ENCODE measurements around the gene SLFNL1.

The SLFNL1 gene

GRCh38 chr1:40987439-40988276 is 33.9 kb downstream of the SLFNL1 start:
- Histone ChIP-seq H3K4me1 (ENCODE audit: control insufficient read depth in 1 of 2, insufficient read depth in 2 of 2, low read length in 2 of 2) (no peaks in the 10 kb centered on the region), H3K36me3 (ENCODE audit: control insufficient read depth in 1 of 2, insufficient read depth in 2 of 2, low read length in 2 of 2) (peaks cover 6 to 76% of the 10 kb centered on the region in 2 donors), H3K9me3 (ENCODE audit: control insufficient read depth in 1 of 2, low read length in 2 of 2) (no peaks in the 10 kb centered on the region), H3K27ac (ENCODE audit: low read depth, low read length) (no peak overlapping the region), H3K9ac (ENCODE audit: low read depth in 1 of 2, low read length in 2 of 2) (no peak overlapping the region), H3K27me3 (ENCODE audit: control insufficient read depth in 1 of 2, insufficient read depth in 2 of 2, low read length in 2 of 2) (no peaks in the 10 kb centered on the region), H3K4me3 (ENCODE audit: low read depth in 1 of 2, low read length in 2 of 2) (no peak overlapping the region)

- Histone ChIP-seq H3K9me3 (ENCODE audit: control insufficient read depth in 1 of 2, low read length in 2 of 2) (no peaks in the 10 kb centered on the region), H3K9ac (ENCODE audit: low read depth in 1 of 2, low read length in 2 of 2) (no peak overlapping the region), H3K36me3 (ENCODE audit: control insufficient read depth in 1 of 2, insufficient read depth in 2 of 2, low read length in 2 of 2) (peaks cover 4 to 72% of the 10 kb centered on the region in 2 donors), H3K27ac (ENCODE audit: low read depth, low read length) (no peak overlapping the region), H3K27me3 (ENCODE audit: control insufficient read depth in 1 of 2, insufficient read depth in 2 of 2, low read length in 2 of 2) (no peaks in the 10 kb centered on the region), H3K4me3 (ENCODE audit: low read depth in 1 of 2, low read length in 2 of 2) (no peak overlapping the region), H3K4me1 (ENCODE audit: control insufficient read depth in 1 of 2, insufficient read depth in 2 of 2, low read length in 2 of 2) (no peaks in the 10 kb centered on the region)
Measured at GRCh38 chr1:40986956-40987355, 34.6 kb downstream of the SLFNL1 start.

GRCh38 chr1:40986328-40986783 is 35.2 kb downstream of the SLFNL1 start:
- no peak overlapping the region for H3K4me3 ChIP-seq (ENCODE audit: low read depth in 1 of 2, low read length in 2 of 2)
- H3K9ac ChIP-seq (ENCODE audit: low read depth in 1 of 2, low read length in 2 of 2) = no peak overlapping the region
- no peaks in the 10 kb centered on the region for H3K9me3 ChIP-seq (ENCODE audit: control insufficient read depth in 1 of 2, low read length in 2 of 2)
- H3K36me3 ChIP-seq (ENCODE audit: control insufficient read depth in 1 of 2, insufficient read depth in 2 of 2, low read length in 2 of 2) = peaks cover 0 to 66% of the 10 kb centered on the region in 2 donors
- H3K4me1 ChIP-seq (ENCODE audit: control insufficient read depth in 1 of 2, insufficient read depth in 2 of 2, low read length in 2 of 2) = peaks cover 2% of the 10 kb centered on the region in 2 donors
- no peaks in the 10 kb centered on the region for H3K27me3 ChIP-seq (ENCODE audit: control insufficient read depth in 1 of 2, insufficient read depth in 2 of 2, low read length in 2 of 2)
- no peak overlapping the region for H3K27ac ChIP-seq (ENCODE audit: low read depth, low read length)

- no peaks in the 10 kb centered on the region for H3K9me3 ChIP-seq (ENCODE audit: control insufficient read depth in 1 of 2, low read length in 2 of 2)
- no peak overlapping the region for H3K9ac ChIP-seq (ENCODE audit: low read depth in 1 of 2, low read length in 2 of 2)
- no peak overlapping the region for H3K4me3 ChIP-seq (ENCODE audit: low read depth in 1 of 2, low read length in 2 of 2)
- H3K4me1 ChIP-seq (ENCODE audit: control insufficient read depth in 1 of 2, insufficient read depth in 2 of 2, low read length in 2 of 2) = peaks cover 7% of the 10 kb centered on the region in 2 donors
- peaks cover 0 to 61% of the 10 kb centered on the region in 2 donors for H3K36me3 ChIP-seq (ENCODE audit: control insufficient read depth in 1 of 2, insufficient read depth in 2 of 2, low read length in 2 of 2)
- H3K27me3 ChIP-seq (ENCODE audit: control insufficient read depth in 1 of 2, insufficient read depth in 2 of 2, low read length in 2 of 2) = no peaks in the 10 kb centered on the region
- H3K27ac ChIP-seq (ENCODE audit: low read depth, low read length) = no peak overlapping the region
Measured at GRCh38 chr1:40985875-40986274, 35.6 kb downstream of the SLFNL1 start.

- Histone ChIP-seq H3K36me3 (ENCODE audit: control insufficient read depth in 1 of 2, insufficient read depth in 2 of 2, low read length in 2 of 2) (peaks cover 0 to 54% of the 10 kb centered on the region in 2 donors), H3K4me1 (ENCODE audit: control insufficient read depth in 1 of 2, insufficient read depth in 2 of 2, low read length in 2 of 2) (peaks cover 12% of the 10 kb centered on the region in 2 donors), H3K27ac (ENCODE audit: low read depth, low read length) (no peak overlapping the region)
Measured at GRCh38 chr1:40985161-40985560, 36.4 kb downstream of the SLFNL1 start.

GRCh38 chr1:40984531-40984930 is 37.0 kb downstream of the SLFNL1 start:
- Histone ChIP-seq H3K9ac (ENCODE audit: low read depth in 1 of 2, low read length in 2 of 2) (no peak overlapping the region), H3K27me3 (ENCODE audit: control insufficient read depth in 1 of 2, insufficient read depth in 2 of 2, low read length in 2 of 2) (no peaks in the 10 kb centered on the region), H3K4me1 (ENCODE audit: control insufficient read depth in 1 of 2, insufficient read depth in 2 of 2, low read length in 2 of 2) (peaks cover 12% of the 10 kb centered on the region in 2 donors), H3K9me3 (ENCODE audit: control insufficient read depth in 1 of 2, low read length in 2 of 2) (no peaks in the 10 kb centered on the region), H3K27ac (ENCODE audit: low read depth, low read length) (no peak overlapping the region), H3K4me3 (ENCODE audit: low read depth in 1 of 2, low read length in 2 of 2) (no peak overlapping the region), H3K36me3 (ENCODE audit: control insufficient read depth in 1 of 2, insufficient read depth in 2 of 2, low read length in 2 of 2) (peaks cover 0 to 50% of the 10 kb centered on the region in 2 donors)

More at GRCh38 chr1:40985161-40985560, 36.4 kb downstream of the SLFNL1 start:
- Histone ChIP-seq H3K4me3 (ENCODE audit: low read depth in 1 of 2, low read length in 2 of 2) (no peak overlapping the region), H3K9ac (ENCODE audit: low read depth in 1 of 2, low read length in 2 of 2) (no peak overlapping the region), H3K27me3 (ENCODE audit: control insufficient read depth in 1 of 2, insufficient read depth in 2 of 2, low read length in 2 of 2) (no peaks in the 10 kb centered on the region), H3K9me3 (ENCODE audit: control insufficient read depth in 1 of 2, low read length in 2 of 2) (no peaks in the 10 kb centered on the region)

- peaks cover 0 to 45% of the 10 kb centered on the region in 2 donors for H3K36me3 ChIP-seq (ENCODE audit: control insufficient read depth in 1 of 2, insufficient read depth in 2 of 2, low read length in 2 of 2)
- no peak overlapping the region for H3K4me3 ChIP-seq (ENCODE audit: low read depth in 1 of 2, low read length in 2 of 2)
- peaks cover 14% of the 10 kb centered on the region in 2 donors for H3K4me1 ChIP-seq (ENCODE audit: control insufficient read depth in 1 of 2, insufficient read depth in 2 of 2, low read length in 2 of 2)
- no peak overlapping the region for H3K27ac ChIP-seq (ENCODE audit: low read depth, low read length)
- no peak overlapping the region for H3K9ac ChIP-seq (ENCODE audit: low read depth in 1 of 2, low read length in 2 of 2)
- H3K27me3 ChIP-seq (ENCODE audit: control insufficient read depth in 1 of 2, insufficient read depth in 2 of 2, low read length in 2 of 2) = no peaks in the 10 kb centered on the region
- H3K9me3 ChIP-seq (ENCODE audit: control insufficient read depth in 1 of 2, low read length in 2 of 2) = no peaks in the 10 kb centered on the region
Measured at GRCh38 chr1:40984066-40984465, 37.5 kb downstream of the SLFNL1 start.

GRCh38 chr1:40983286-40983685 is 38.2 kb downstream of the SLFNL1 start:
- H3K4me1 ChIP-seq (ENCODE audit: control insufficient read depth in 1 of 2, insufficient read depth in 2 of 2, low read length in 2 of 2) = peaks cover 18% of the 10 kb centered on the region in 2 donors
- H3K9ac ChIP-seq (ENCODE audit: low read depth in 1 of 2, low read length in 2 of 2) = no peak overlapping the region
- H3K9me3 ChIP-seq (ENCODE audit: control insufficient read depth in 1 of 2, low read length in 2 of 2) = no peaks in the 10 kb centered on the region
- H3K36me3 ChIP-seq (ENCODE audit: control insufficient read depth in 1 of 2, insufficient read depth in 2 of 2, low read length in 2 of 2) = peaks cover 0 to 37% of the 10 kb centered on the region in 2 donors
- H3K27ac ChIP-seq (ENCODE audit: low read depth, low read length) = no peak overlapping the region
- no peaks in the 10 kb centered on the region for H3K27me3 ChIP-seq (ENCODE audit: control insufficient read depth in 1 of 2, insufficient read depth in 2 of 2, low read length in 2 of 2)
- no peak overlapping the region for H3K4me3 ChIP-seq (ENCODE audit: low read depth in 1 of 2, low read length in 2 of 2)

GRCh38 chr1:40982721-40983120 is 38.8 kb downstream of the SLFNL1 start:
- H3K27ac ChIP-seq (ENCODE audit: low read depth, low read length) = no peak overlapping the region
- no peaks in the 10 kb centered on the region for H3K27me3 ChIP-seq (ENCODE audit: control insufficient read depth in 1 of 2, insufficient read depth in 2 of 2, low read length in 2 of 2)
- no peak overlapping the region for H3K4me3 ChIP-seq (ENCODE audit: low read depth in 1 of 2, low read length in 2 of 2)
- H3K9ac ChIP-seq (ENCODE audit: low read depth in 1 of 2, low read length in 2 of 2) = no peak overlapping the region
- H3K4me1 ChIP-seq (ENCODE audit: control insufficient read depth in 1 of 2, insufficient read depth in 2 of 2, low read length in 2 of 2) = peaks cover 18% of the 10 kb centered on the region in 2 donors
- H3K36me3 ChIP-seq (ENCODE audit: control insufficient read depth in 1 of 2, insufficient read depth in 2 of 2, low read length in 2 of 2) = peaks cover 0 to 34% of the 10 kb centered on the region in 2 donors
- H3K9me3 ChIP-seq (ENCODE audit: control insufficient read depth in 1 of 2, low read length in 2 of 2) = no peaks in the 10 kb centered on the region

GRCh38 chr1:40981691-40982448 is 39.7 kb downstream of the SLFNL1 start:
- H3K36me3 ChIP-seq (ENCODE audit: control insufficient read depth in 1 of 2, insufficient read depth in 2 of 2, low read length in 2 of 2) = peaks cover 0 to 25% of the 10 kb centered on the region in 2 donors
- no peaks in the 10 kb centered on the region for H3K9me3 ChIP-seq (ENCODE audit: control insufficient read depth in 1 of 2, low read length in 2 of 2)
- H3K27ac ChIP-seq (ENCODE audit: low read depth, low read length) = no peak overlapping the region
- H3K27me3 ChIP-seq (ENCODE audit: control insufficient read depth in 1 of 2, insufficient read depth in 2 of 2, low read length in 2 of 2) = no peaks in the 10 kb centered on the region
- peaks cover 18% of the 10 kb centered on the region in 2 donors for H3K4me1 ChIP-seq (ENCODE audit: control insufficient read depth in 1 of 2, insufficient read depth in 2 of 2, low read length in 2 of 2)
- H3K9ac ChIP-seq (ENCODE audit: low read depth in 1 of 2, low read length in 2 of 2) = no peak overlapping the region
- no peak overlapping the region for H3K4me3 ChIP-seq (ENCODE audit: low read depth in 1 of 2, low read length in 2 of 2)

Data from duodenal mucosa (tissue), 2 donors.